ENCODE results near the gene XDH. TPM values are rescaled to one million over a fixed set of nuclear protein-coding genes. Genes with fewer than 3 reads are reported as not detected.

Gene XDH
- total RNA-seq, 4 donors from 2014 or later = 2.3 to 54.0 (median 39.0) TPM

- DNase-seq = no peak
- 85 to 90% methylated on average over 7 of the region's 7 CpGs for WGBS, 2 donors
- TF ChIP-seq POLR2A (IDR thresholded peaks at IDR 0.05) = no peak
- TF ChIP-seq, protein P1, sequence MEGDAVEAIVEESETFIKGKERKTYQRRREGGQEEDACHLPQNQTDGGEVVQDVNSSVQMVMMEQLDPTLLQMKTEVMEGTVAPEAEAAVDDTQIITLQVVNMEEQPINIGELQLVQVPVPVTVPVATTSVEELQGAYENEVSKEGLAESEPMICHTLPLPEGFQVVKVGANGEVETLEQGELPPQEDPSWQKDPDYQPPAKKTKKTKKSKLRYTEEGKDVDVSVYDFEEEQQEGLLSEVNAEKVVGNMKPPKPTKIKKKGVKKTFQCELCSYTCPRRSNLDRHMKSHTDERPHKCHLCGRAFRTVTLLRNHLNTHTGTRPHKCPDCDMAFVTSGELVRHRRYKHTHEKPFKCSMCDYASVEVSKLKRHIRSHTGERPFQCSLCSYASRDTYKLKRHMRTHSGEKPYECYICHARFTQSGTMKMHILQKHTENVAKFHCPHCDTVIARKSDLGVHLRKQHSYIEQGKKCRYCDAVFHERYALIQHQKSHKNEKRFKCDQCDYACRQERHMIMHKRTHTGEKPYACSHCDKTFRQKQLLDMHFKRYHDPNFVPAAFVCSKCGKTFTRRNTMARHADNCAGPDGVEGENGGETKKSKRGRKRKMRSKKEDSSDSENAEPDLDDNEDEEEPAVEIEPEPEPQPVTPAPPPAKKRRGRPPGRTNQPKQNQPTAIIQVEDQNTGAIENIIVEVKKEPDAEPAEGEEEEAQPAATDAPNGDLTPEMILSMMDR (IDR thresholded peaks at IDR 0.05) = no peak
- Histone ChIP-seq H3K27me3 (no peaks in the 10 kb centered on the region), H3K9me3 (no peaks in the 10 kb centered on the region), H3K4me3 (no peak overlapping the region), H3K36me3 (no peaks in the 10 kb centered on the region), H3K4me1 (peaks cover 0 to 42% (median 4%) of the 10 kb centered on the region in 3 donors), H3K27ac (no peak overlapping the region)
- intact Hi-C loops (cut with DNase I) = no loop called here
These were observed 28.4 kb downstream of the XDH start for GRCh38 chr2:31386172-31386571.

DNA sequence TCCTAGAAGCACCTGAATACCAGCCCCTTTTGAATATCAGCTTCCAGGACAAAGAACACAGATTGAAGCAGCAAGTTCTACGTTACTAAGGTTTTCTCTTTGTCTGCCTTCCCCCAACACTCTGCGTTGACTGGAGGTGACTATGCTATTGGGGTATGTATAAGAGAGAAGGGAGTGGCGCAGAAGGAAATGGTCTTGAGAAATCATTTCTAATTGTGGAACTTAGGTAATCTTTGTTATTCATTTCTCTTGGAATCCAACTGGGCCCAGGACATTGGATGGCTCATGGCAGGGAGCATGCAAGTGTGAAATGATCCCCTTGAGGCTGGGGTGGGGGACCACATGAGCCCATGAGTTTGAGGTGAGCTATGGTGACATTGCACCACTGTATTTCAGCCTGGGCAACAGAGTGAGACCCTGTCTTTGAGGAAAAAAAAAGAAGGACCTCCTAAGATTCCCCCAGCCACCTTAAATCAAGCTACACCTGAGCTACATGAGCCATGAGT is 29.7 kb downstream of the XDH start:
- H3K4me1 ChIP-seq = peaks cover 0 to 30% (median 2%) of the 10 kb centered on the region in 3 donors
- DNase-seq = no peak
- TF ChIP-seq, protein P1 (IDR thresholded peaks at IDR 0.05) = no peak
- TF ChIP-seq POLR2A (IDR thresholded peaks at IDR 0.05) = no peak
- peak overlapping the region; percentile 71 to 88 (median 78) for H3K27ac ChIP-seq
- no peaks in the 10 kb centered on the region for H3K36me3 ChIP-seq
- H3K9me3 ChIP-seq = no peaks in the 10 kb centered on the region
- intact Hi-C loops (cut with DNase I) = no loop called here
- no peaks in the 10 kb centered on the region for H3K27me3 ChIP-seq
- 34 to 44% methylated on average over 3 of the region's 3 CpGs for WGBS, 2 donors
- H3K4me3 ChIP-seq = no peak overlapping the region

DNA sequence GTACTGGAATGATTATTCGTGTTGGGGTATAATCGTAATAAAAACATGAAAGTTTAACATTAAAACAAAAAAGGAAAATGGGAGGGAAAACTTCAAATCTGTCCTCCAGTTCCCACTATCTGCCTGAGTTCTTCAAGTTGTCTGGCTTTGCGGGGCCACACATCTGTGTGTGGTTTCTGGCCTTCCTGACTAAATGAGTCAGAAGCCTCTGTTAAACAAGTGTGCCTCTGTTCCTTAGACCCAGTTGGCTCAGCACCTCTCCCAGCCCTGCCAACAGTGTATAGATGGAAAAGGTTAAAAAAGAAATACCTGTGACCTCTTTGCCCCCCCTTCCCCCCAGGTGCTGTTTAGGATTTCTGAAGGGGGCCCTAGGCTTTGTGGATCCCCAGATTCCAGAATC is 30.2 kb downstream of the XDH start:
- intact Hi-C loops (cut with DNase I) = no loop called here
- DNase-seq = no peak
- TF ChIP-seq, protein P1 (IDR thresholded peaks at IDR 0.05) = no peak
- TF ChIP-seq POLR2A (IDR thresholded peaks at IDR 0.05) = no peak
- peaks cover 0 to 26% (median 0%) of the 10 kb centered on the region in 3 donors for H3K4me1 ChIP-seq
- H3K9me3 ChIP-seq = no peaks in the 10 kb centered on the region
- H3K36me3 ChIP-seq = no peaks in the 10 kb centered on the region
- H3K27ac ChIP-seq = peak overlapping the region; percentile 71 to 88 (median 78)
- H3K27me3 ChIP-seq = no peaks in the 10 kb centered on the region
- 47% methylated on average over 3 of the region's 3 CpGs for WGBS, 2 donors
- H3K4me3 ChIP-seq = no peak overlapping the region

GRCh38 chr2:31383471-31384153 is 30.9 kb downstream of the XDH start:
- Histone ChIP-seq H3K27me3 (no peaks in the 10 kb centered on the region), H3K27ac (peak overlapping the region in 1 of 4 donors; percentile 74), H3K36me3 (no peaks in the 10 kb centered on the region), H3K4me1 (peaks cover 0 to 23% (median 0%) of the 10 kb centered on the region in 3 donors), H3K9me3 (no peaks in the 10 kb centered on the region), H3K4me3 (no peak overlapping the region)
- no peak for TF ChIP-seq POLR2A (IDR thresholded peaks at IDR 0.05)
- TF ChIP-seq, protein P1 (IDR thresholded peaks at IDR 0.05) = no peak
- 81 to 92% methylated on average over 4 to 5 of the region's 6 CpGs for WGBS, 2 donors
- DNase-seq = no peak
- intact Hi-C loops (cut with DNase I) = no loop called here

DNA sequence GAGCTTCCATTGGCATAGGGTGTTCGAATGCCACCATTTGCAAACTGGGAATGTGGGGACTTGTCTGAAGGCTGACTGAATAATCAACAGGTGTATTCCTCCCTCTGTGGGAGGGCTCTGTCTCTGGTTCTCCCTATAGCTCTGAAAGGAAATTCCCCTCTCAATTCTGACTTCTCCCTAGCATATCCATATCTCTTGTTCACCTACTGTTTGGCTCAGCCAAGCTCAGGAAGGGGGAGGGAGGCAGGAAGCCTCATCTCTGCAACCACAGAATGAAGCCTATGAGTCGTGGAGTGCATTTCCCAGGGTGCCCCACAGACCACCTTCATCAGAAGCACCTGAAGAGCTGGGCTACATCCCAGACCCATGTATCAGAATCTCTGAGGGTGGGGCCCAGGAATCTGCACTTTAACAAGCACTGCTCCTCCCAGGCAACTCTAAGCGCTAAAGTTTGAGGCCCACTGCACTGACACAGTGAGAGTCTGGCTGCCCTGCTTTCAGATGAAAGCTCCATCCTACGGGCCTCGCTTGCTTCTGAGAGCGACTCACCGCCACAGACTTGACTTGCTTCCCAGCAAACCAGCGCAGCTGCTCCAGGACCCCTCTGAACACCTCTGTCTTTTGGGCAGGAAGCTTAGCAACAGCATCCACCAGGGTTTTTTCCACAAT is 32.0 kb downstream of the XDH start:
- WGBS, 2 donors = 77 to 90% methylated on average over 1 to 4 of the region's 8 CpGs
- Histone ChIP-seq H3K4me3 (no peak overlapping the region), H3K9me3 (no peaks in the 10 kb centered on the region), H3K36me3 (no peaks in the 10 kb centered on the region), H3K27me3 (no peaks in the 10 kb centered on the region), H3K27ac (no peak overlapping the region), H3K4me1 (peaks cover 0 to 22% (median 0%) of the 10 kb centered on the region in 3 donors)
- intact Hi-C loops (cut with DNase I) = no loop called here
- TF ChIP-seq, protein P1 (IDR thresholded peaks at IDR 0.05) = no peak
- no peak for TF ChIP-seq POLR2A (IDR thresholded peaks at IDR 0.05)
- no peak for DNase-seq

All from esophagus squamous epithelium (tissue), 5 donors.